Measurements from ENCODE around the gene SIKE1.
A peak's percentile ranks its signal among the peaks of the same experiment; 100 is the strongest.
"Not testable (repeated sequence)": the region's sequence is repeated elsewhere in the genome, so short reads cannot be mapped to it uniquely, and the experiment has no call there.

SIKE1 gene

GRCh38 chr1:114780344-114781226 is at the start of gene SIKE1:
Gene SIKE1 (minus strand): TSS chr1:114780685. CDS start chr1:114780607, 78 bp downstream.
- FAIRE-seq: no peak

GRCh38 chr1:114830075-114830474 is 49.6 kb upstream of the SIKE1 start:
- not testable (repeated sequence) for FAIRE-seq

GRCh38 chr1:114828251-114828650 is 47.8 kb upstream of the SIKE1 start:
- no peak for FAIRE-seq

- FAIRE-seq: no peak
These were observed 41.5 kb upstream of the SIKE1 start for GRCh38 chr1:114821978-114822377.

GRCh38 chr1:114820392-114820791 is 39.9 kb upstream of the SIKE1 start:
- FAIRE-seq: no peak

- no peak for FAIRE-seq
These were observed 39.4 kb upstream of the SIKE1 start for GRCh38 chr1:114819869-114820268.

- FAIRE-seq: not testable (repeated sequence)
These were observed 24.0 kb upstream of the SIKE1 start for GRCh38 chr1:114804449-114804848.

GRCh38 chr1:114803001-114803400 is 22.5 kb upstream of the SIKE1 start:
- no peak for FAIRE-seq

- no peak for FAIRE-seq
These were observed 13.6 kb upstream of the SIKE1 start for GRCh38 chr1:114794038-114794437.

GRCh38 chr1:114790581-114790980 is 10.1 kb upstream of the SIKE1 start:
- FAIRE-seq: not testable (repeated sequence)

- not testable (repeated sequence) for FAIRE-seq
These were observed 6.0 kb upstream of the SIKE1 start for GRCh38 chr1:114786440-114786839.

GRCh38 chr1:114782476-114782875 is 2.0 kb upstream of the SIKE1 start:
- FAIRE-seq: no peak

GRCh38 chr1:114779722-114780121 is 763 bp downstream of the SIKE1 start:
- no peak for FAIRE-seq

GRCh38 chr1:114776726-114777125 is 3.8 kb downstream of the SIKE1 start:
- FAIRE-seq: not testable (repeated sequence)

GRCh38 chr1:114771992-114772391 is 8.5 kb downstream of the SIKE1 start:
- no peak for FAIRE-seq

GRCh38 chr1:114770989-114771388 is 9.5 kb downstream of the SIKE1 start:
- FAIRE-seq: no peak

- no peak for FAIRE-seq
These were observed 15.8 kb downstream of the SIKE1 start for GRCh38 chr1:114764689-114765088.

- no peak for FAIRE-seq
These were observed 22.1 kb downstream of the SIKE1 start for GRCh38 chr1:114758256-114758832.

- peak; percentile 73 for FAIRE-seq
These were observed 22.8 kb downstream of the SIKE1 start, which contains the start of gene CSDE1 for GRCh38 chr1:114757455-114758255. Gene CSDE1 (minus strand): TSS chr1:114757984. CDS start chr1:114739890, 18,094 bp downstream.

GRCh38 chr1:114756949-114757454 is 23.5 kb downstream of the SIKE1 start:
- no peak for FAIRE-seq

- no peak for FAIRE-seq
These were observed 24.2 kb downstream of the SIKE1 start for GRCh38 chr1:114756009-114756892.
